Upper lobe of left lung (tissue), 6 donors: ENCODE measurements around the gene LPAR5. TPM values are rescaled to one million over a fixed set of nuclear protein-coding genes. Genes with fewer than 3 reads are reported as not detected.

Source experiments
- ATAC-seq, 2 donors: fragments of 200-7000 bp; cut with Tn5 transposase; one replicate each; pipeline ENCODE4 v1.9.1; 2022; ENCODE audit warnings: mild to moderate bottlenecking in 2 of 2, moderate library complexity in 2 of 2; ENCODE audit not compliant: low FRiP score in 2 of 2
- DNase-seq, 2 donors: peaks; one replicate each; pipeline ENCODE4 v3.0.0-alpha.2; 2019 to 2020
- H3K27ac ChIP-seq, 4 donors: fragments of 200-600 bp; sonication (generic); one replicate each; pipeline ENCODE4 v1.5.1; 2016 to 2019
- H3K27me3 ChIP-seq, 4 donors: fragments of 200-600 bp; sonication (generic); one replicate each; pipeline ENCODE4 v1.5.1; 2017 to 2019
- H3K36me3 ChIP-seq, 4 donors: fragments of 200-600 bp; sonication (generic); one replicate each; pipeline ENCODE4 v1.5.1; 2016 to 2019
- H3K4me1 ChIP-seq, 4 donors: fragments of 200-600 bp; sonication (generic); one replicate each; pipeline ENCODE4 v1.5.1; 2018 to 2019
- H3K4me3 ChIP-seq, 4 donors: fragments of 200-600 bp; sonication (generic); one replicate each; pipeline ENCODE4 v1.5.1; 2017 to 2019; ENCODE audit warnings: mild to moderate bottlenecking in 2 of 4, moderate library complexity in 1 of 4
- H3K9me3 ChIP-seq, 4 donors: fragments of 200-600 bp; sonication (generic); one replicate each; pipeline ENCODE4 v1.5.1; 2018 to 2019
- EP300 ChIP-seq, 4 donors: sonication (generic); formaldehyde crosslinking; IDR thresholded peaks; one replicate each; pipeline ENCODE4 v1.5.1; 2017; ENCODE audit warnings: antibody characterized with exemption in 4 of 4, control low read depth in 2 of 4
- POLR2A ChIP-seq, 4 donors: fragments of 450-650 bp; IDR thresholded peaks; one replicate each; pipeline ENCODE4 v1.5.1; 2016 to 2017; ENCODE audit warnings: antibody characterized with exemption in 4 of 4, mild to moderate bottlenecking in 2 of 4
- POLR2AphosphoS5 ChIP-seq, 2 donors: sonication (generic); formaldehyde crosslinking; IDR thresholded peaks; one replicate each; pipeline ENCODE4 v1.5.1; 2017; ENCODE audit warnings: antibody characterized with exemption in 2 of 2
- WGBS, 2 donors: methylation state at CpG; one replicate each; pipeline ENCODE4 v1.1.5; 2017 to 2018; 5-methylcytosine and 5-hydroxymethylcytosine counted together
- total RNA-seq, 6 donors: library from RNA; depleted of rRNA in 4 of 6; stranded (reverse); fragments of >200 nt in 4 of 6; gene quantifications; one replicate each; pipeline versions ENCODE4 v1.1.0 to v1.2.1, GENCODE V29; 2016 to 2021
- TF ChIP-seq, protein P1 (sequence below), 6 experiments: fragments of 450-650 bp in 4 of 6; fragments of 200-600 bp in 2 of 6; sonication (generic) in 2 of 6; IDR thresholded peaks; one replicate each; pipeline ENCODE4 v1.5.1; 2016 to 2019; ENCODE audit warnings: antibody characterized with exemption in 6 of 6
- donor health status: DM: no; HTN: no; CAD: no; lungs with moderate emphysema.
- donor health status: DM: no; HTN: yes; CAD: no; lungs with severe emphysema.

The LPAR5 gene
- total RNA-seq, result 1 to 10 TPM; 1.3 to 4.4 (median 2.9) TPM

DNA sequence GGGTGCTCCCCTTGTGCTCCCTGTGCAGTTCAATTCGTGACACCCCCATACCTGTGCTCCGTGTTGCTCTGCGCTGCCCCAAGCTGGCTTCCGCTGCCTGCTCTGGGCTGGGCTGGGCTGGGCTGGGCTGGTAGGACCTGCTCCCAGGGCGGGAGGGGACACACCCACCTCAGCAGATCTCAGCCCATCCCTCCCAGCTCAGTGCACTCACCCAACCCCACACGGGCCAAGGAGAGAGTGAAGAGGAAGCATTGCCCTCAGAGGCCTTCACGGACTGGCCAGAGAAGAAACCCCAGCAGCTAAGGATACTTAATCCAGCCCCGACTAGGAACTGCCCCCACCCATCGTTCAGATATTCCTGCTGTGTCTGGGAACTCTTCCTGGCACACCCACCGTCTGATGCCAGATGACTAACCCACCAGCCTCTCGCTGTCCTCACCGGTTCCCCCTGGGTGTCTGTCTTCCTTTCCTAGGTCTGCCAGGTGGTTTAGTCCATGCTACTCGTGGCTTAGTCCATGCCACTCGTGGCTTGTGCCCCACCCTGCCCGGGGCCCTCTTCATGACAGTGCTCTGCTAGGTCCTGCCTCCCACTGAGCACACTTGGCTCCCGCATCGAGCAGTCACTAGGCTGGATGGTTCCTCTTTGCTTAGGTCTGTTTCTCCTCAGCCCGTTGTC is at the start of gene LPAR5:
LPAR5 (minus strand) TSS at position 104 of the 676 bp plus-strand sequence. CDS start 14,711 bp downstream, outside the sequence.
- 49 to 54% methylated on average over 16 to 18 of the region's 18 CpGs for WGBS, 2 donors
- peak; percentile 61 to 64 for ATAC-seq
- Histone ChIP-seq H3K4me3 (peak within 1 kb of the TSS in 2 of 4 donors; percentile 23 to 28), H3K4me1 (peaks cover 0 to 24% (median 3%) of the 10 kb centered on the region in 4 donors), H3K27ac (peak within 1 kb of the TSS in 2 of 4 donors; percentile 41 to 75), H3K9me3 (no peaks in the 10 kb centered on the region), H3K27me3 (no peaks in the 10 kb centered on the region), H3K36me3 (no peaks in the 10 kb centered on the region)
- peak in 1 of 4 donors; percentile 15 for TF ChIP-seq POLR2A (IDR thresholded peaks at IDR 0.05)
- TF ChIP-seq, protein P1, sequence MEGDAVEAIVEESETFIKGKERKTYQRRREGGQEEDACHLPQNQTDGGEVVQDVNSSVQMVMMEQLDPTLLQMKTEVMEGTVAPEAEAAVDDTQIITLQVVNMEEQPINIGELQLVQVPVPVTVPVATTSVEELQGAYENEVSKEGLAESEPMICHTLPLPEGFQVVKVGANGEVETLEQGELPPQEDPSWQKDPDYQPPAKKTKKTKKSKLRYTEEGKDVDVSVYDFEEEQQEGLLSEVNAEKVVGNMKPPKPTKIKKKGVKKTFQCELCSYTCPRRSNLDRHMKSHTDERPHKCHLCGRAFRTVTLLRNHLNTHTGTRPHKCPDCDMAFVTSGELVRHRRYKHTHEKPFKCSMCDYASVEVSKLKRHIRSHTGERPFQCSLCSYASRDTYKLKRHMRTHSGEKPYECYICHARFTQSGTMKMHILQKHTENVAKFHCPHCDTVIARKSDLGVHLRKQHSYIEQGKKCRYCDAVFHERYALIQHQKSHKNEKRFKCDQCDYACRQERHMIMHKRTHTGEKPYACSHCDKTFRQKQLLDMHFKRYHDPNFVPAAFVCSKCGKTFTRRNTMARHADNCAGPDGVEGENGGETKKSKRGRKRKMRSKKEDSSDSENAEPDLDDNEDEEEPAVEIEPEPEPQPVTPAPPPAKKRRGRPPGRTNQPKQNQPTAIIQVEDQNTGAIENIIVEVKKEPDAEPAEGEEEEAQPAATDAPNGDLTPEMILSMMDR (IDR thresholded peaks at IDR 0.05), result no peak
- DNase-seq, result peak; percentile 40 to 70

DNA sequence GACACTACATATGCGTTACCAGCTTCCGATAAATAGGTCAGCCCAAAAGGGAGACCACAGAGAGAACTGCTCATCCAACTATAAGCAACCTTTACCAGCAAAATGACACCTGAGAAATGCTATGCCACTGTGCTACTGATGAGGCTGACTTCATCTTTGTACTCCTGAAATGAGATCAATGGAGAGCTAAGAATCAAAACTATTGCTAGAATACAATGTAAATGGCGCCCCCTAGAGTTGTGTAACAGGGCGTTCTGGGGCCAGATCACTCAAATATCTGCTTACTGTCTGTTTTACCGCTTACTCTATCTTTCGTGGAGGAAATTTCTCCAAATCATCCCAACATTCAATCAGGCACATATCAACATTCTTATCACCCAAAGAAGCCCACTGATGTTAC is 48.9 kb upstream of the LPAR5 start:
- no peak overlapping the region for H3K27ac ChIP-seq
- DNase-seq, result no peak
- H3K9me3 ChIP-seq, result no peaks in the 10 kb centered on the region
- ATAC-seq, result no peak
- TF ChIP-seq, protein P1 (IDR thresholded peaks at IDR 0.05), result peak in 4 of 6 experiments; percentile 27 to 44 (median 36)
- TF ChIP-seq POLR2A (IDR thresholded peaks at IDR 0.05) (no peak), EP300 (IDR thresholded peaks at IDR 0.05) (no peak), POLR2AphosphoS5 (IDR thresholded peaks at IDR 0.05) (no peak)
- 70 to 74% methylated on average over 6 of the region's 6 CpGs for WGBS, 2 donors
- peaks cover 25 to 40% (median 27%) of the 10 kb centered on the region in 4 donors for H3K4me1 ChIP-seq
- H3K4me3 ChIP-seq, result no peak overlapping the region
- H3K36me3 ChIP-seq, result peaks cover 0 to 37% (median 8%) of the 10 kb centered on the region in 4 donors
- H3K27me3 ChIP-seq, result no peaks in the 10 kb centered on the region

DNA sequence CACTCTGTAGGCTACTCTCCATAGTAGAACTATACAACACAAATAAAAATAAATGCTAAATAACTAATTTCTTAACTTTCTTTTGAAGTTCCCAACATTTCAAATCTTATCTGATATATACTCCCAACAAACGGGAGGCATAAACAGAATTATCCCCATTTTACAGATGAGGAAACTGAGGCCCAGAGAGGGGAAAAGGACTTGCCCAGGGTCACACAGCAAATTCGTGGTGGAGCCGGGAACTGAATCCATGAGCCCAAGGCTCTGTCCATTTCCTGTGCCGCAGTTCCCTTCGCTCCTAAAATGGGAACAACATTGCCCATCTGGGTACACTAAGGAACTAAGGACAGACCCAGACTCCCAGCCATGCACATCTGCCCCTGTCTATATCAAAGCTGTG is 41.2 kb upstream of the LPAR5 start:
- TF ChIP-seq POLR2AphosphoS5 (IDR thresholded peaks at IDR 0.05), result no peak
- no peak for TF ChIP-seq EP300 (IDR thresholded peaks at IDR 0.05)
- TF ChIP-seq, protein P1 (IDR thresholded peaks at IDR 0.05), result no peak
- no peak for TF ChIP-seq POLR2A (IDR thresholded peaks at IDR 0.05)
- Histone ChIP-seq H3K4me1 (no peaks in the 10 kb centered on the region), H3K9me3 (no peaks in the 10 kb centered on the region), H3K4me3 (no peak overlapping the region), H3K27ac (no peak overlapping the region), H3K36me3 (peaks cover 50 to 93% (median 77%) of the 10 kb centered on the region in 4 donors), H3K27me3 (no peaks in the 10 kb centered on the region)
- DNase-seq, result no peak
- WGBS, 2 donors, result 85 to 97% methylated on average over 5 of the region's 5 CpGs
- no peak for ATAC-seq

DNA sequence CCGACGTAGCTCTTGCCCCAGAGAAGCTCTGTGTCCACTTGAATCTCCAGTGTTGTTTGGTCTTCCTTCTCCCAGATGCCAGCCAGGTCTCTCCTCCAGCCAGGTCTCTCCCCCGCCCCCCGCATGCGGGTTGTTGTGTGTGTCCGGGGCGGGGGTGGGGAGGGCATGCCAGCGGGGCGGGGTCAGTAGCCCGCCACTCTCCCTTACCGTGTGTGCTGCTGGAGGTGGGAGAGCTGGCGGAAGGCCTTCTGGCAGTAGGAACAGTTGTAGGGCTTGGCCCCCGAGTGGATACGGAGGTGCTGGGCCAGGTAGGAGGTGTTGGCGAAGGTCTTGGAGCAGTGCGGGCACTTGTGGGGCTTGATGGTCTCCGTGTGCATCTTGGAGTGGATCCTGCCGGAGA is 36.4 kb upstream of the LPAR5 start:
- no peak overlapping the region for H3K4me3 ChIP-seq
- DNase-seq, result peak in 1 of 2 donors; percentile 44
- TF ChIP-seq POLR2AphosphoS5 (IDR thresholded peaks at IDR 0.05) (no peak), POLR2A (IDR thresholded peaks at IDR 0.05) (no peak), EP300 (IDR thresholded peaks at IDR 0.05) (no peak)
- TF ChIP-seq, protein P1 (IDR thresholded peaks at IDR 0.05), result no peak
- 90 to 94% methylated on average over 12 to 18 of the region's 18 CpGs for WGBS, 2 donors
- no peaks in the 10 kb centered on the region for H3K27me3 ChIP-seq
- no peaks in the 10 kb centered on the region for H3K4me1 ChIP-seq
- peaks cover 64 to 100% (median 95%) of the 10 kb centered on the region in 4 donors for H3K36me3 ChIP-seq
- H3K9me3 ChIP-seq, result no peaks in the 10 kb centered on the region
- ATAC-seq, result no peak
- H3K27ac ChIP-seq, result no peak overlapping the region
